GM20431 (cell line): ENCODE results near the gene OSBPL7.

Source experiments
- in situ Hi-C: fragments of 300-500 bp; cut with MseI, MboI; formaldehyde crosslinking; loops from one replicate; pipeline ENCODE4 v1.15.0; 2020; ENCODE audit warnings: low sequenced_read_pairs; ENCODE audit not compliant: unreplicated experiment

Gene OSBPL7

DNA sequence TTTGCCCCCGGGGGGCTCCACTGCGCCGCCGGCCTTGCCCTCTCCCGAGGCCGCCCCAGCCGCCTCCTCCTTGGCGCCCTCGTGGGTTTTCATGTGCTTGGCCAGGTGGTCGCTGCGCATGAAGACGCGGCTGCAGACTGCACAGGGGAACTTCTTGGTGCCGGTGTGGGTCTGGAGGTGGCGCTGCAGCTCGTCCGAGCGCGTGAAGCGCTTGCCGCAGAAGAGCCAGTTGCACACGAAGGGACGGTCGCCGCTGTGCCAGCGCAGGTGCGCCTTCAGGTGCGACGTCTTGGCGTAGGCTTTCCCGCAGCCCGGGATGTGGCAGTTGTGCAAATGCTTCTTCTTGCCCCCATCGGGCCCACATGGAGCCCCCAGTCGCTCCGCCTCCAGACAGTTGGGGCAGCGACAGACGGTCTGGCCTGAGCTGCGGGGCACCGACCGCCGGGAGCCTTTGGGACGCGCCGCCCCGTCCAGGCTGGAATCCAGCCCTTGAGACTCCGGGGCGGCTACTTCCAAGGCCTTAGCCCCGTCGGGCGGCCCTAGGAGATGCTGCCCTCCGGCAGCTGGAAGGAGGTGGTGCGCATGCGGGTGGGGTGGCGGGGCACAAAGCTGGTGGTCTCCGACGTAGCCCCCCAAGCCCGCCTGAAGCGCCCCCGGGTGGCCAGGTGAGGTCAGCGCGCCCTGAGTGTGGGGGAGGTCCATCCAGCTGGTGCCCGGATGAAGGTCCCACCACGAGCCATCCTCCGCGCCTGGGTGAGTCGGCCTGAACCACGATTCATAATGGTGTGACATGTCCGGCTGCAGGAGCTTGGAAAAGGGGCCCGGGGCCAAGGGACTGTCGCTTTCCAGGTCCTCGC lies 26.0 kb upstream of the OSBPL7 start:
- in situ Hi-C loops, result no loop called here

DNA sequence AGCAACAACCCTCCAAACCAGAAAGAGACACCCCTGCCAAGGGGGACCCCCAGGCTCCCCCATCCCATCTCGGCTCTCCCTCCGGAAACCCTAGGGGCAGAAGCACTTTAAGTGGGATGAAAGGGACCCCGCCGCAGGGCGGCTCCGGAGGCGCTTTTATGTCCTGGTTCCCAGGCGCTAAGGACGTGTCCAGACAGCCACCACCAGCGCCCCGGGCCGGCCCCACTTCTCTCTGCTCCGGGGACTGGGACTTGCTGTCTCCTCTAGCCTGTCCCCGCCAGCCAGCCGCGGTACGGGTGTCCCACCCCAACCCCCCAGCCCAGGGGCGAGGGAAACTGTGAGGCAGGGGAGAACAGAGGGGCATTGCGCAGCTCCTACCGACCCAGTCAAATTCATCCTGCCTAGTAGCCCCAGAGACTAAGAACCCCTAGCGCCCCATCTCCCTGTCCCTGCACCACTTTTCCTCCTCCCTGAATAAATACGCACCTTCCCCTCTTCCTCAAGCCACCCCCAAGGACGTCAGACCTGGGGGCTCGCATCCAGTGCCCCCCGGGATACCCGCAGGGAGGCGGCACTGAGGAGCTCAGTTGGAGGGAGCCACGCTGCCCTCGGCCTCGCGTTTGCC lies 25.2 kb upstream of the OSBPL7 start:
- in situ Hi-C loops, result no loop called here

DNA sequence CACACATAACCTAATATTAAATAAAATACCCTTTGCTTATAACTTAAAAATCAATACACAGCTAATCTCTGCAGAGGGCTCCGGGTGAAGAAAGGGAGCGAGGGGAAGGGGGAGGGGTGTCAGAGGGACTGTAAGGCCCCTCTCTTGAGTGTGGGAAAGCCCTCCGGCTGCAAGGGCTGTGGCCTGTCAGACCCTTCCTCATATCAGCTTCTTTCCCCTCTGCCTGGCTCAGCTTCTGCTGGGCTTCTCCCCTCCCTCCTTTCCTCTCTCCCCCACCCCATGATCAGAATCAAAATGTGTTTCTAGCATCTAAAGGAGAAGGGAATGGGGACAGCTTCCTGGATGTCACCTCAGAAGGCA lies 24.1 kb upstream of the OSBPL7 start:
- in situ Hi-C loops, result no loop called here

DNA sequence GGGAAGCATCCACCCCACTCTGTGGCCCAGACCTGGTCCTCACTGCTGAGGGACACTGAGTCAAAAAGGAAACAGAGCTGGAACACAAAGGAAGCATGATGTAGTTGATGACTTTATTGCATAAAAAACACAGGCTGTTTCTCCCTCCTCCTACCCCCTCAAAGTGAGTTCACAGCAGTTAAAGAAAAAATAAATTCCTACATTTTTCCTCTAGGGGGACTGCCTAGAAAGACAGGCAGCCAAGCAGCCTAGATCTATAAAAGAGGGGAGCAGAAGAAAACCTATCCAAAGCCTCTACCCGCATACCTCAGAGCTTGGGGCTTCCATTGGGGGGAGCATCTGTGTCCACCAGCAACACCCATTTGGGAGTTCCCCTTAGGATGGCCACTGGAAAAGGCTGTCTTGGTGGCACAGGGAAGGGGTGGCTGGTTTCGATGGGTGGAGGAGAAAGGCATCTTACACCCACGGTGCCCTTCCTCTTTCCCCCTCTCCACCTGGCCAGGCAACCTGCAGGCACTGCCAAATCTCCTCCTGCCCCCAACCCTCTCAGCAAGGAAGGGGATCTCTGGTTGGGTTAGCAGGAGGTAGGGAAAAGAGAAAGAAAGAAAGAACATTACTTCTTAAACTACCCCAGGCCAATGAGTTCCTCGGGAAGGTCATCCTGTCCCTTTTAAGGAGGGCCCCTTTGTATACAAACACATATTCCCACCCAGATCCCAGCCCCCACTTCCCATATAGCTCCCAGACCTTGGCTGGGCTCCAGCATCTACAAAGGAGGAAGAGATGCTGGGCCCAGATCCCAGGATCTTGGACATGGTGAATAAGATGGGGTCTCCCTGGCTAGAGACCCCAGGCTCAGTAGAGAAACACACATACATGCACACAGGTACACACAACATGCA lies 23.5 kb upstream of the OSBPL7 start:
- in situ Hi-C loops, result loop anchor here (5.0 kb wide), 1 partner anchor 42 kb away; no protein-coding TSS in a partner anchor

DNA sequence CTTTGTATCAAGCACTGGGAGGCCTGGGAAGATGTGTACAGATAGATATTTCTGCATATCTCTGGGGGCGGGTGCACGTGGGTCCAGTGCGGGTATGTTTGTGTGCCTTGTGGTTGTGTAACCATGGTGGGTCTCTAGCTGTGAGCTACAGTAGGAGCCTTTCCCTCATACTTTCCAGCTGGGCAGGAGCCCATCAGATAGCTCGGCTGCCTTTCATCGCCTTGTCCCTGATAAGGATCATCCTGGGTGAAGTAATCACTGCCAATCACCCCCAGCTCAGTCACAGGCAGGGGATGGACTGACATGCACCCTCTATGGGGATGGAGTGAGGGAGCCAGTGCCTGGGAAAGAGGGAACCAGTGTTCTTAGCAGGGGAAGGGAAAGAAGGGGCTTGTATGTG lies 22.6 kb upstream of the OSBPL7 start:
- in situ Hi-C loops, result loop anchor here (5.0 kb wide), 1 partner anchor 43 kb away; no protein-coding TSS in a partner anchor

DNA sequence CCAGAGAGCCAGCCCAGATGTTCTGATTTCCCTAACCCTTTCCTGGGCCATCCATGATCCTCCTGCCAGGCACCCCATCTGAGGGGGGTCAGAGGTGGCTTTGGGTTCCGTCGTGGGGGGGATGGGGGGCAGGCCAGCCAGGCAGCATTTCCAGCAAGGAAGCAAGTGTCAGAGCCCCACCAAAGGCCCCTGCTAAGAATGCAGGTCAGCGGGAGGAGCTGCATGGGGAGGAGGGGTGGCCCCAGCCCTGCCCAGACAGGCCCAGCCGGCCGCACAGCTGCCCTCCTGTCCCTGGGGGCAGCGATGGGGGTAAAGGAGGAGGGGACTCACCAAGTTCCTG lies 21.8 kb upstream of the OSBPL7 start:
- in situ Hi-C loops, result loop anchor here (5.0 kb wide), 1 partner anchor 44 kb away; no protein-coding TSS in a partner anchor

DNA sequence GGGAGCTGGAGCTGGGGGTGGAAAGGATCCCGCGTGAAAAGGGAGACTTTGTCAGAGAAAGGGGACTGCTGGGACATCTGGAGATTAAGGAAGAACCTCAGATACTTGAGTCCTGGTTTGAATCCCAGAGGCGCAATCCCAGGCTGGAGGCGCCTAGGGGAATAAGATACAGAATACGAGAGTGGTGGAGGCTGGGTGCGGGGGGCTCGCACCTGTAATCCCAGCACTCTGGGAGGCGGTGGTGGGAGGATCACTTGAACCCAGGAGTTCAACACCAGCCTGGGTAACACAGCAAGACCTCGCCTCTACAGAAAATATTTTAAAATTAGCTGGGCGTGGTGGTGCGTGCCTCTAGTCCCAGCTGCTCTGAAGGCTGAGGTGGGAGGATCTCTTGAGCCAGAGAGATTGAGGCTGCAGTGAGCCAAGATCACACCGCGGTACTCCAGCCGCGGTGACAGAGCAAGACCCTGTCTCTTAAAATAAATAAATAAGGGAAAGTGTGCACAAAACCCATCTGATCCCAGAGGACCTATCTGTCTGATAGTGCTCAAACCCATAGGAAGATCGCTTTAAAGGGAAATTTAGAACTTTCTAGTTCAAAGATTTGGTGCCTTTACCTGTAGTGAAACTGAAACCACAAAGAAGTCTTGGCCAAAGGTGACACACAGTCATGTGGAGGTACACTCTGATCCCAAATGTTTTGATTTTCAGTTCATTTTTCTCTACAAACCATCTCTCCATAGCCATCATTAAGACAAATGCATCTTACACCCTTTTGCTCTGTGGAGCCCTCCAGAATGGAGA lies 20.1 kb upstream of the OSBPL7 start:
- in situ Hi-C loops, result loop anchor here (5.0 kb wide), 1 partner anchor 46 kb away; no protein-coding TSS in a partner anchor

DNA sequence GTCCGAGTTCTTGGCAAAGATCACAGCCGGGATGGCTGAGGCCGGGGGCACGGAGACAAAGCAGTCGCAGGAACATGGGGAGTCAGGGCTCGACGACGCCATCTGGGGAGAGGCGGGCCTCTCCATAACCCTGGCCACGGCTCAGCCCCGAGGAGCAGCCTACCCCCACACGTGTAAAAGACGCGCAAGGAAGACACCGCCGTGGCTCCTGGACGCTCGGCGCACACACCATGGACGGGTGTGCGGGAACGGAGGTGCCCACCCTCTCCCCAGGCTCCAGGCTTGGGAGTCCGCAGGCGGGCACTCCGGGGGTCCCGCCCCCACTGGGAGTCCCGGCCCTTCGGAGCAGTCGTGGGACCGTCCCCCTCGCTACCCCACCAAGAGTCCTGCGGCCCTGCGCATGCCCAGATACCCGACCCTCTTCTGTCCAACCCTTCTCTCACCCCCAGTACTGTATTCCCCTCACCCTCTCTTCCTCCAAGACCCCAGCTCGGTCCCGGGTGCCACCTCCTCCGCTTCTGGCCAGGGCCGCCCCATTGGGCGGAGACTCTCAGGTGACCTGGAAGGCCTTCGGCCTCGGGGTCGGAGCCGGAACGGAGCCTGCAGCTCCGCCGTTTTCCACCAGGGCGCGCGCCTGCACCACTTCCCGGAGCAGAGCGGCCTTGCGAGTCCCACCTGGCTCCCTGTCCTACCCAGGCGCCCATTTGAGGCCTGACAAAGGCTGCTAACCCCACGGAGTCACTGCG lies 19.3 kb upstream of the OSBPL7 start, which contains the start of gene SCRN2:
SCRN2 (minus strand) TSS at position 532 of the 746 bp plus-strand sequence; CDS start at position 102, 430 bp downstream.
- in situ Hi-C loops, result loop anchor here (5.0 kb wide), 1 partner anchor 46 kb away; no protein-coding TSS in a partner anchor

DNA sequence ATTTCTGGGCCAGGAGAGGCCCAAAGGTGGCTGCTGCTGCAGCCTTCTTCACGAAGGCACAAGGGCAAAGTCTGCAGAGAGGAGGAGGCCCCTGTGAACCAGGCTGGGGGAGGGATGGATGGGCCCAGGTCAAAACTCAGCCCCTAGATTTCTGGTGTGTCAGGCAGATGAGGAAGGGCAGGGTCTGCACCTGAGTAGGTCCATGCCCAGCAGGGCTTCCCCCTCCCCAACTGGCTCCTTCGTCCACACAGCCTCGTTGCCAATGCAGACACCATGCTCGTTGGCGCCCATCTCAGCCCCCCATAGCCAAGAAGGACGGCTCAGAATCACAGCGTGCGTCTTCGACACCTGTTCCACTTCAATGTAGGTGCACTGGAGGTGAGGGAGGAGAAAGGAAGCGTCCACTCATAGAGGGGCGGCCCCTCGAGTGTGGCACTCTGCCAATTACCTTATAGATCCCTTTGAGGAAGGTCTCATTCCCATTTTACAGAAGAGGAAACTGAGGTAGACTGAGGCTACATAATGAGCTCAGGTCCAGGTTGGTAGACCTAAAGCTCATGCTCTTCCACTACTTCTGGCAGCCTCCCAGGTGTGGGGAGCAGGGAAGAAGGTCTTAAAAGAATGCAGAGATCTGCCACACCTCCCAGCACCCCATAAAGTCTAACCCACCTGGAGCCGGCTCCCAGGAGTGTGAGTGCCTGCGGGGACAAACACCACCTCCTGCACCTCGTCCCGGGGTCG lies 18.6 kb upstream of the OSBPL7 start:
- in situ Hi-C loops, result loop anchor here (5.0 kb wide), 1 partner anchor 47 kb away; no protein-coding TSS in a partner anchor

DNA sequence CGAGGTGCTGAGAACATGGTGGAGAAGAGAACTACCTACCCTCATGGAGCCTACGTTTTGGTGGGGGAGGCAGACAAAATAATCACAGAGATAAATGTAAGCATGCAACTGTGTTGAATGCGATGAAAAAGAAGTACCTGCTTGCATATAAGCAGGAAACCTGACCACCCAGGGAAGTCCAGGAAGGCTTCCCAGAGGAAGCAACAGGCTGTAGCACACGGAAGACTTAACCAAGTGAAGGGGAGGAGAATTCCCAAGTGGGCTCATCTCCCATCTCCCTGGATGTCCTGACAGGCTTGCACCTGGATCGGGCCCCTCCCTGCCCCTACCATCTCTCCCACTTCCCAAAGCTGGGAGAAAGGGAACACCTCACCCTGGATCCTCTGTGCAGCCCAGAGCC lies 17.5 kb upstream of the OSBPL7 start:
- in situ Hi-C loops, result no loop called here

DNA sequence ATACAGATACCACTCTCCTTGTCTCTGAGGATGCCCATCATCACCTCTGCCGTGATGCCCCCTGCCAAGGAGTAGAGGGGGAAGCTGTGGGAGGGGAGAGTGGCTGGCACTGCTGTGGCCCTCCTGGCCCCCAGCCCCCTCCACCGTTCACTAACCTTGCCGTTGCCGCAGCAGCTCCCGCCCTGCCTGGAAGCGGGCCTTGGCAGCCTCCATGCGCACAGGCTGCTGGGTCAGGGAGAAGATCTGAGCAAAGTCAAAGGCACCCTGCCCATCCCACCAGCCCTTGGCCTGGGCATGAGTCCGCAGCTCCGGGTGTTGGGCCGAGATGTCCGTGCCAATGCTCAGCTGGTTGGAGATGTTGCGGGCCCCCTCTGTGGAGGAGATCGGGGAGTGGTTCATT lies 17.0 kb upstream of the OSBPL7 start:
- in situ Hi-C loops, result no loop called here

DNA sequence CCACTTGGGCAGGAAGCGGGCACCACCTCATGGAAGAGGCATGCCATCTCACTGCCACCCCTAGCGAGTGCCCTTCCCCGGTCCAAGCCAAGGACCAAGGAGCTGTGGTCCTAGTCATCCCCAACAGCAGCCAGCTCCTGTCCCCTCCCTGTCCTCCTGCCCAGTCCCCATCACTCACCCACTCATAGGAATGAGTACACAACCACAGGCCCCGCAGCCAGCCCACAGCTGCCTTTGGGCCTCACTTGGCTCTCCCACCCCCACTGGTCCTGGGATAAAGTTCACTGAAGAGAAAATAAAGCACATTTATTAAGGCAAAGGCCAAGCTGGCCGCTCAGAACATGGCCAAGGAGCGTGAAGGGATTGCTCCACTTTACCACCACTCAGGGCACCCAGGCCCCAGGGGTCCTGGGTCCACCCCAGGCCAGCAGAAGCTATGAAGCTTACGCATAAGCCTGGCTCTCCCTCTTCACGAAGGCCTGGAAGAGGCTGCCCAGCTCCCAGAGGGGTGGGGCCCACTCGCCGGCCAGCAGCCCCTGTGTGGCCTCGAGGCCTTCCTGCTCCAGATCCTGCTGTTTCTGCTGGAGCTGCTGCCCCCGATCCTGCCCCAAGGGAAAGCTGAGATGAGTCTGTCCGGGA lies 15.9 kb upstream of the OSBPL7 start:
- in situ Hi-C loops, result no loop called here

DNA sequence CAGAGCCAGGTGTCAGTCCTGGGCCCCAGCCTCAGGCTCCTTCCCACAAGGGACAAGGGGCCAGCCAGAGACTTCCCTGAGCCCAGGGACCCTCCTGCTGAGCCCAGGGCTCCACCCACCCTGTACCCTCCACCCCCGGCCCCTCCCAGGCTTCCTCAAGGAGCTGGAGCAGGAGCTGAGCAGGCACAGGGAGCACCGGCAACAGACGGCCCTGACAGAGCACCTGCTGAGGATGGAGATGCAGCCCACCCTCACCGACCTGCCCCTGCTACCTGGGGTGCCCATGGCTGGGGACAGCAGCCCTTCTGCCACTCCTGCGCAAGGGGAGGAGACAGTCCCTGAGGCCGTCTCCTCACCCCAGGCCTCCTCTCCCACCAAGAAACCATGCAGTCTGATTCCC lies 15.0 kb upstream of the OSBPL7 start:
- in situ Hi-C loops, result no loop called here

DNA sequence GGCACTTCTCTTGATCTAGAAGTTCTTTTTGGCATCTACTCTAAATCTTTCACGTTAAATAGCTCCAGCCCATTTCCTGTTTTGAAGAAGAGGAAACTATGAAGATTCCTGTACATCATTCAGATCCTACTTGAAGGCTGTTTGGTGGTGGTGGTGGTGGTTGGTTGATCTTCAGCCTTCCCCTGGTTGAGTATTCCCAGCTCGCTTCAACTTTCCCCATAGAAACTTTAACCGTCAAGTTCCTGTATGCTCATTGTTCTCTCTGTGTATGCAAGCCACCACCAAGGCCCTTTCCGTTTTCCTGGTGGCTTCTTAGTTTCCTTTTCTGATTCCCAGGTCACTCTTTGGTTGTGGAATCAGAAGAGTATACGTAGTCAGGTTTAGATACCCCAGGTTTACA lies 13.2 kb upstream of the OSBPL7 start:
- in situ Hi-C loops, result no loop called here

DNA sequence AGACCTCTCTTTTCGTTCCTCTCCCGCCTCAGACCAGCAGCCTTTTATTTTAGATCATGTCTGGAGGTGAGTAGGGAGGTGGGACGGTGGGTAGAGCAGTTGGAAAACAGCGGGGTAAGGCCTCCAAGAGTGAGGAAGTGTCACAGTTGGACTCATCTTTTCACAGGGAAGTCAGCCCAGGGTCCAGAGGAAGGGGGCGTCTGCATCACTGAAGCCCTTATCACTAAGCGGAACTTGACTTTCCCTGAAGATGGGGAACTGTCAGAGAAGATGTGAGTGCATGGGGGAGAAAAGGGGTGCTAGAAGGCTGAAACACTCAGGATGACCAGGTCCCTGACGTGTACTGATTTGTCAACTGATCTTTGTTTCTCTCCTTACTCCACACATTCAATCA lies 10.3 kb upstream of the OSBPL7 start:
- in situ Hi-C loops, result no loop called here

DNA sequence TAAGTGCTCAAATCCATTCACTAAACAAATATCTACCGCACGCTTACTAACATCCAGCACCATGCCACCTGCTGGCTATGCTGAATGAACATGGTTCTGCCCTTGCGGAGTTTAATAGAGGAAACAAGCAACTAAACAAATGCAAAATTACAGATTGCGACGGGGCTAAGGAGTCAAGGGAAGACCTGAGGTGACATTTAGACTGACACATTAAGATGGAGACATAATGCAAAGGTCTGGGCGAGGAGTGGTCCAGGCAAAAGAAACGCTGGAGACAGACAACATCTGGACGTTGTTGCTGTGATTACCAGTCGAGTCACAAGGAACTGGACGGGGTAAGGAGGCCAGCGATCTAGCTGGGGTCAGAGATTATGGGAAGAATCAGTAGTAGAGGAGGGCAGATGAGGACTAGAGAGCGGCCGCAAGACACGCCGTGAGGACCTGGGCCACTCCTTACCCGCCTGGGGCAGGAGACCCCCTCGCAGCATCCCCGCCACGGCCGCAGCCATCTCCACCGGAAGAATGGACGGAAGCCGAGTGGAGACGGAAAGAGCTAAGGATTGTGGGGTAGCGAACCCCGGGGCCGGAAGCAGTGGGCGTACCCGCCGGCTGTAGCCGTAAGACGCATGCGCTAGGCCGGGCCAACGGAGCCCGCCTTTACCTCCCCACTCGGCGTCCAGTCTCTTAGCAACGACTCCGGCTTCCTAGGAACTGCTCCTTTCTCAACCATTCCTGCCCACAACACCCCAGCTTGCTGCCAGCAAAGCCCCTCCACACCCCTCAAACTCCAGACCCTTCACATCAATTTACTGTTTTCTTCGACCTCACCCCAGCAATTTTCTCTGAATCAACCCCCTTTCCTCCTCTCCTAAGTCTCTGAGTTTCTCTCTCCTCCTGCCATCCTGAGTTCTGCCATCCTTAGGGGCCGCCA lies 9.7 kb upstream of the OSBPL7 start, which contains the start of the genes LRRC46 and MRPL10:
LRRC46 (plus strand) TSS at position 668 of the 931 bp plus-strand sequence. CDS start 320 bp downstream, outside the sequence.
MRPL10 (minus strand) TSS at position 539 of the 931 bp plus-strand sequence; CDS start at position 509, 30 bp downstream.
- in situ Hi-C loops, result no loop called here
